H9 (cell line): ENCODE measurements around the gene GPR161. TPM values are rescaled to one million over a fixed set of nuclear protein-coding genes. Genes with fewer than 3 reads are reported as not detected.

ENCODE experiments used
- DNase-seq: peaks from one replicate; pipeline ENCODE4 v3.0.0-alpha.2; 2017
- H2AFZ ChIP-seq: one replicate; pipeline ENCODE4 v1.6.1; 2013; ENCODE audit warnings: mild to moderate bottlenecking, low read length, control low read depth, moderate library complexity
- H2AK5ac ChIP-seq: 2 replicates; pipeline ENCODE4 v1.6.1; 2013; ENCODE audit warnings: low read length, control low read depth, mixed read lengths; ENCODE audit not compliant: insufficient read length
- H2BK120ac ChIP-seq: one replicate; pipeline ENCODE4 v1.6.1; 2013; ENCODE audit warnings: low read depth, mild to moderate bottlenecking, low read length, control low read depth, inconsistent platforms; ENCODE audit not compliant: poor library complexity, severe bottlenecking
- H2BK12ac ChIP-seq: 2 replicates; pipeline ENCODE4 v1.6.1; 2013; ENCODE audit warnings: low read length, control low read depth, mixed read lengths, low read depth; ENCODE audit not compliant: insufficient read length
- H2BK15ac ChIP-seq: 2 replicates; pipeline ENCODE4 v1.6.1; 2013; ENCODE audit warnings: low read depth, low read length, control low read depth
- H2BK20ac ChIP-seq: one replicate; pipeline ENCODE4 v1.6.1; 2013; ENCODE audit warnings: low read depth, mild to moderate bottlenecking, low read length, control low read depth, inconsistent platforms; ENCODE audit not compliant: poor library complexity, severe bottlenecking
- H2BK5ac ChIP-seq: 2 replicates; pipeline ENCODE4 v1.6.1; 2013; ENCODE audit warnings: low read length, control low read depth, mixed read lengths; ENCODE audit not compliant: insufficient read length
- H3K14ac ChIP-seq: 2 replicates; pipeline ENCODE4 v1.6.1; 2013; ENCODE audit warnings: low read length, control low read depth; ENCODE audit not compliant: insufficient read depth
- H3K18ac ChIP-seq: 2 replicates; pipeline ENCODE4 v1.6.1; 2013; ENCODE audit warnings: low read depth, mild to moderate bottlenecking, mixed read lengths, low read length, control low read depth; ENCODE audit not compliant: insufficient read length
- H3K23ac ChIP-seq: 2 replicates; pipeline ENCODE4 v1.6.1; 2013; ENCODE audit warnings: low read length, control low read depth, mixed read lengths, low read depth; ENCODE audit not compliant: insufficient read length
- H3K23me2 ChIP-seq: 2 replicates; pipeline ENCODE4 v1.6.1; 2013; ENCODE audit warnings: low read depth, mild to moderate bottlenecking, mixed read lengths, low read length, control low read depth; ENCODE audit not compliant: insufficient read length, poor library complexity, severe bottlenecking
- H3K27ac ChIP-seq: 2 replicates; pipeline ENCODE4 v1.5.1; 2013; ENCODE audit warnings: low read length, control low read depth, mixed read lengths, low read depth; ENCODE audit not compliant: insufficient read length
- H3K27me3 ChIP-seq: 2 replicates; pipeline ENCODE4 v1.6.1; 2013; ENCODE audit warnings: low read length, control low read depth, inconsistent platforms; ENCODE audit not compliant: insufficient read depth
- H3K4ac ChIP-seq: 2 replicates; pipeline ENCODE4 v1.6.1; 2013; ENCODE audit warnings: low read depth, mild to moderate bottlenecking, control low read depth, inconsistent platforms, low read length, moderate library complexity
- H3K4me1 ChIP-seq: 2 replicates; pipeline ENCODE4 v1.6.1; 2013; ENCODE audit warnings: low read length, control low read depth, inconsistent platforms; ENCODE audit not compliant: insufficient read depth
- H3K4me2 ChIP-seq: 2 replicates; pipeline ENCODE4 v1.6.1; 2013; ENCODE audit warnings: low read length, control low read depth, mixed read lengths; ENCODE audit not compliant: insufficient read length, insufficient read depth
- H3K56ac ChIP-seq: 2 replicates; pipeline ENCODE4 v1.6.1; 2013; ENCODE audit warnings: low read depth, mild to moderate bottlenecking, mixed read lengths, low read length, control low read depth; ENCODE audit not compliant: insufficient read length
- H3K79me1 ChIP-seq: 2 replicates; pipeline ENCODE4 v1.6.1; 2013; ENCODE audit warnings: low read depth, mild to moderate bottlenecking, moderate library complexity, low read length, control low read depth, inconsistent platforms; ENCODE audit not compliant: insufficient read depth, poor library complexity, severe bottlenecking
- H3K79me2 ChIP-seq: 2 replicates; pipeline ENCODE4 v1.6.1; 2013; ENCODE audit warnings: low read length, control low read depth, inconsistent platforms; ENCODE audit not compliant: insufficient read depth
- H3K9ac ChIP-seq: 2 replicates; pipeline ENCODE4 v1.6.1; 2013; ENCODE audit warnings: low read length, control low read depth, mixed read lengths; ENCODE audit not compliant: insufficient read length; ENCODE audit errors: extremely low read depth
- H3K9me3 ChIP-seq: one replicate; pipeline ENCODE4 v1.6.1; 2013; ENCODE audit warnings: low read depth, low read length, inconsistent platforms; ENCODE audit not compliant: control insufficient read depth
- H3T11ph ChIP-seq: one replicate; pipeline ENCODE4 v1.6.1; 2013; ENCODE audit warnings: mild to moderate bottlenecking, low read length, control low read depth, inconsistent platforms
- H4K20me1 ChIP-seq: one replicate; pipeline ENCODE4 v1.6.1; 2013; ENCODE audit not compliant: control insufficient read depth, insufficient read length, insufficient read depth
- H4K5ac ChIP-seq: 2 replicates; pipeline ENCODE4 v1.6.1; 2013; ENCODE audit warnings: low read depth, mild to moderate bottlenecking, mixed read lengths, low read length, control low read depth; ENCODE audit not compliant: insufficient read length
- H4K8ac ChIP-seq: replicated peaks from 2 replicates; pipeline ENCODE4 v1.6.1; 2013; ENCODE audit warnings: low read length, control low read depth, mixed read lengths, low read depth; ENCODE audit not compliant: insufficient read length
- H4K91ac ChIP-seq: 2 replicates; pipeline ENCODE4 v1.6.1; 2013; ENCODE audit warnings: low read depth, mild to moderate bottlenecking, moderate library complexity, mixed read lengths, low read length, control low read depth; ENCODE audit not compliant: insufficient read length
- H3K27ac Mint-ChIP-seq, 3 experiments: 2 replicates in 2 of 3; 3 replicates in 1 of 3; pipeline ENCODE4 v1.8.0; 2020 to 2021; ENCODE audit warnings: mixed read lengths in 3 of 3, mild to moderate bottlenecking in 1 of 3, moderate library complexity in 1 of 3
- H3K27me3 Mint-ChIP-seq: 2 replicates; pipeline ENCODE4 v1.8.0; 2021; ENCODE audit warnings: low read depth, mild to moderate bottlenecking, moderate library complexity, mixed read lengths
- H3K36me3 Mint-ChIP-seq, 3 experiments: 2 replicates in 2 of 3; 3 replicates in 1 of 3; pipeline ENCODE4 v1.8.0; 2020 to 2021; ENCODE audit warnings: low read depth in 3 of 3, mixed read lengths in 3 of 3; ENCODE audit not compliant: insufficient read depth in 1 of 3
- H3K4me1 Mint-ChIP-seq, 2 experiments: 2 replicates each; pipeline ENCODE4 v1.8.0; 2020; ENCODE audit warnings: mixed read lengths in 2 of 2
- H3K4me3 Mint-ChIP-seq, 2 experiments: 2 replicates in 1 of 2; 3 replicates in 1 of 2; pipeline ENCODE4 v1.8.0; 2020 to 2021; ENCODE audit warnings: mild to moderate bottlenecking in 2 of 2, mixed read lengths in 2 of 2, moderate library complexity in 1 of 2
- H3K9me3 Mint-ChIP-seq, 2 experiments: 2 replicates in 1 of 2; 3 replicates in 1 of 2; pipeline ENCODE4 v1.8.0; 2020; ENCODE audit warnings: mild to moderate bottlenecking in 2 of 2, mixed read lengths in 2 of 2, moderate library complexity in 1 of 2
- CTCF ChIP-seq: fragments of 200-600 bp; sonication (generic); conservative IDR thresholded peaks from 3 replicates; pipeline ENCODE4 v1.8.0; 2021; ENCODE audit warnings: antibody characterized with exemption, mild to moderate bottlenecking
- WGBS: extraction: QIAGEN DNeasy Blood & Tissue Kit; methylation state at CpG from one replicate; pipeline ENCODE4 v1.1.7; 2013; ENCODE audit warnings: missing lambda C conversion rate, low lambda C conversion rate, mixed read lengths; ENCODE audit not compliant: insufficient read length; ENCODE audit errors: extremely low coverage; 5-methylcytosine and 5-hydroxymethylcytosine counted together
- total RNA-seq: library from RNA; stranded (reverse); gene quantifications from 2 replicates; pipeline ENCODE4 v1.2.1, GENCODE V29; 2021

The GPR161 gene
- total RNA-seq, 1 experiment from 2014 or later: 10.6 TPM

DNA sequence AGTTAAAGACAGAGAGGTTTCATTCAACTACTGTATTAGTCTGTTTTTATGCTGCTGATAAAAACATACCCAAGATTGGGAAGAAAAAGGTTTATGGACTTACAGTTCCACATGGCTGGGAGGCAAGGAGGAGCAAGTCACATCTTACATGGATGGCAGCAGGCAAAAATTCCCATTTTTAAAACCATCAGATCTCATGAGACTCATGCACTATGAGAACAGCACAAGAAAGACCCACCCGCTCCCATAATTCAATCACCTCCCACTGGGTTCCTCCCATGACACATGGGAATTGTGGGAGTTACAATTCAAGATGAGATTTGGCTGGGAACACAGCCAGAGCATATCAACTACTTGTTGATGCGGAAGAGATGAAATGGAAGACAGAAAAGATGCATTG lies 9.2 kb downstream of the GPR161 start:
- Histone ChIP-seq H4K5ac (no peak overlapping the region), H3K27me3 (no peaks in the 10 kb centered on the region), H3K27ac (no peak overlapping the region), H2BK20ac (no peak overlapping the region), H4K20me1 (no peaks in the 10 kb centered on the region), H4K8ac (no peak overlapping the region), H2AK5ac (no peak overlapping the region), H3K9me3 (no peaks in the 10 kb centered on the region), H3K79me2 (no peaks in the 10 kb centered on the region), H2AFZ (no peak overlapping the region), H2BK12ac (no peak overlapping the region), H2BK120ac (no peak overlapping the region), H3K23ac (no peak overlapping the region), H3K56ac (no peak overlapping the region), H3K14ac (no peak overlapping the region), H2BK5ac (no peak overlapping the region), H3K79me1 (no peaks in the 10 kb centered on the region), H3K4me2 (no peak overlapping the region), H3K18ac (no peak overlapping the region), H2BK15ac (no peak overlapping the region), H3K4me1 (peaks cover 3% of the 10 kb centered on the region), H3K9ac (no peak overlapping the region), H3T11ph (no peak overlapping the region), H4K91ac (no peak overlapping the region), H3K4ac (no peak overlapping the region), H3K23me2 (no peaks in the 10 kb centered on the region)
- peaks cover 4% of the 10 kb centered on the region in 2 experiments; a peak in 4 of 5 replicates for H3K9me3 Mint-ChIP-seq
- no CpG with 5 or more reads among the region's 2 CpGs for WGBS
- no peak overlapping the region for H3K4me3 Mint-ChIP-seq
- peaks cover 7 to 14% of the 10 kb centered on the region in 2 experiments for H3K4me1 Mint-ChIP-seq
- H3K27ac Mint-ChIP-seq: no peak overlapping the region
- DNase-seq: no peak
- no peak for TF ChIP-seq CTCF
- peaks cover 14 to 26% (median 19%) of the 10 kb centered on the region in 3 experiments for H3K36me3 Mint-ChIP-seq
- H3K27me3 Mint-ChIP-seq: no peaks in the 10 kb centered on the region
